Erythroblast (primary cell): ENCODE measurements around the gene TMPO.

ENCODE experiments used
- GATA1 ChIP-seq: IDR thresholded peaks from 2 replicates; pipeline ENCODE4 v1.6.1; 2011; ENCODE audit warnings: low read depth, mild to moderate bottlenecking, control low read depth, low read length, moderate library complexity
- POLR2A ChIP-seq: IDR thresholded peaks from 2 replicates; pipeline ENCODE4 v1.6.1; 2011; ENCODE audit warnings: mild to moderate bottlenecking, low read length

GRCh38 chr12:98514982-98515286 is 456 bp upstream of the TMPO start:
- TF ChIP-seq POLR2A (no peak), GATA1 (no peak)
